ENCODE data around the gene LIPK.

Gene LIPK

DNA sequence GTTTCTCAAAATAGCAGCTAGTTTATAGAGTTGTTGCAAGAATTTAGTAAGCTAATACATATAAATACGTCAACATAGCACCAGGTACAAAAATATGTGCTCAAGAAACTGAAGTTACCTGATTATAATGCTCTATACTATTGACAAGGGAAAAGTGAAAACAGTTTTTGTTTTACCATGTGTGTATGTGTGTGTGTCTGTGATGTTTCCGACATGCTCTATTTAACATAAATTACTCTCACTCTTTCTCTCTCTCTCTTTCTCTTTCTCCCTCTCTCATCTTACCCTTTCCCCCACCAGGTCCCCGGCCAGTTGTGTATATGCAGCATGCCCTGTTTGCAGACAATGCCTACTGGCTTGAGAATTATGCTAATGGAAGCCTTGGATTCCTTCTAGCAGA, 58.1 kb downstream of the LIPK start:
- no peak for DNase-seq (ENCODE audit: low spot score)
- H3K27ac ChIP-seq, result no peak overlapping the region
- POLR2A ChIA-PET (ENCODE audit: low non-redundant PET), result no interaction called here
- TF ChIP-seq, protein P1, sequence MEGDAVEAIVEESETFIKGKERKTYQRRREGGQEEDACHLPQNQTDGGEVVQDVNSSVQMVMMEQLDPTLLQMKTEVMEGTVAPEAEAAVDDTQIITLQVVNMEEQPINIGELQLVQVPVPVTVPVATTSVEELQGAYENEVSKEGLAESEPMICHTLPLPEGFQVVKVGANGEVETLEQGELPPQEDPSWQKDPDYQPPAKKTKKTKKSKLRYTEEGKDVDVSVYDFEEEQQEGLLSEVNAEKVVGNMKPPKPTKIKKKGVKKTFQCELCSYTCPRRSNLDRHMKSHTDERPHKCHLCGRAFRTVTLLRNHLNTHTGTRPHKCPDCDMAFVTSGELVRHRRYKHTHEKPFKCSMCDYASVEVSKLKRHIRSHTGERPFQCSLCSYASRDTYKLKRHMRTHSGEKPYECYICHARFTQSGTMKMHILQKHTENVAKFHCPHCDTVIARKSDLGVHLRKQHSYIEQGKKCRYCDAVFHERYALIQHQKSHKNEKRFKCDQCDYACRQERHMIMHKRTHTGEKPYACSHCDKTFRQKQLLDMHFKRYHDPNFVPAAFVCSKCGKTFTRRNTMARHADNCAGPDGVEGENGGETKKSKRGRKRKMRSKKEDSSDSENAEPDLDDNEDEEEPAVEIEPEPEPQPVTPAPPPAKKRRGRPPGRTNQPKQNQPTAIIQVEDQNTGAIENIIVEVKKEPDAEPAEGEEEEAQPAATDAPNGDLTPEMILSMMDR (conservative IDR thresholded peaks at IDR 0.05; ENCODE audit: low read depth), result no peak
- CTCF ChIA-PET, result interaction anchor here (0.5 to 1.0 kb wide), 4 partner anchors 11 to 787 kb away, joined by 3 read pairs; no protein-coding TSS in a partner anchor

GRCh38 chr10:88765816-88766215, 59.8 kb downstream of the LIPK start:
- ChIA-PET CTCF (interaction anchor here (0.8 kb wide), 1 partner anchor 200 kb away, joined by 3 read pairs; no protein-coding TSS in a partner anchor), POLR2A (ENCODE audit: low non-redundant PET) (no interaction called here)
- TF ChIP-seq, protein P1 (conservative IDR thresholded peaks at IDR 0.05; ENCODE audit: low read depth), result no peak
- H3K27ac ChIP-seq, result no peak overlapping the region
- DNase-seq (ENCODE audit: low spot score), result no peak

DNA sequence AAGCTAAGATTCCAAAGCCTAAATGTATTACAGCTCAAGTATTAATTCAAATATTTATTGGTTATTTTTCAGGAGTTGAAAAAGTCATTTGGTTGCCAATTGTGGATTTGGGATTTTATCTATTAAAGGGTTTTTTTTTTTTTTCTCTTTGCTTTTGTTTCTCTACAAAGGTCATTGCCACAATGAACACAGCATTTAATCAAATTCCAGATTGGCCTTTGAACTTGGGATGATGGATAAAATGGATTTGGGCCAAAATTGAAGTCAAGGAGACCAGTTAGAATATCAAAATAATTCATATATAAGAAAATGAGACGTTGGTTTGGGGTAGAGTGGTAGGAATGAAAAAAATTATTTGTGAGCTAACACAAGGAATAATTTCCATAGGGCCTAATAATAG, 63.3 kb downstream of the LIPK start:
- TF ChIP-seq, protein P1 (conservative IDR thresholded peaks at IDR 0.05; ENCODE audit: low read depth), result no peak
- no peak overlapping the region for H3K27ac ChIP-seq
- POLR2A ChIA-PET (ENCODE audit: low non-redundant PET), result interaction anchor here (0.5 kb wide), 2 partner anchors 9 to 471 kb away, joined by 3 to 4 read pairs; no protein-coding TSS in a partner anchor
- CTCF ChIA-PET, result interaction anchor here (0.6 to 0.7 kb wide), 3 partner anchors 62 to 654 kb away, joined by 3 to 5 read pairs (median 4); no protein-coding TSS in a partner anchor
- DNase-seq (ENCODE audit: low spot score), result no peak

DNA sequence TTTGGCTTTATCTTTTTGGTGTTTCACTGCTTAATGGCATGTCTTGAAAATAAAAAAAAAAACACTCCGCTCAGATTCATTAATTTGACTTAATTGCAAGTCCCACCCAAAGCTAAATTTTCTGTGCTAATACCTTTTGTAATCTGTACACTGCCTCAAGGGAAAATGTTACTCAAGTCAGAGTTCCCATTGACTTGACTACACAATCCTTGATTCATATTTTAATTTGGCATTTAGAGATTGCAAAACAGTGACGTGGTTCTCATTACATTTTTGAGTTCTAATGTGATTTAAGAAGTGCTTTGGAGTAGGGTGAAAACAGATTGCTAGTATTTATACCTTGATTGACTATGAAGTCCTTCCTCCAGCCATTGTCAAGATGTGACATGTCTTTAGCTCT, 75.2 kb downstream of the LIPK start:
- H3K27ac ChIP-seq, result no peak overlapping the region
- ChIA-PET POLR2A (ENCODE audit: low non-redundant PET) (no interaction called here), CTCF (interaction anchor here (0.5 kb wide), 1 partner anchor 153 kb away, joined by 3 read pairs; no protein-coding TSS in a partner anchor)
- no peak for DNase-seq (ENCODE audit: low spot score)
- TF ChIP-seq, protein P1 (conservative IDR thresholded peaks at IDR 0.05; ENCODE audit: low read depth), result no peak

GRCh38 chr10:88782222-88782621, 76.2 kb downstream of the LIPK start:
- ChIA-PET CTCF (no interaction called here), POLR2A (ENCODE audit: low non-redundant PET) (no interaction called here)
- TF ChIP-seq, protein P1 (conservative IDR thresholded peaks at IDR 0.05; ENCODE audit: low read depth), result no peak
- H3K27ac ChIP-seq, result no peak overlapping the region
- DNase-seq (ENCODE audit: low spot score), result no peak

DNA sequence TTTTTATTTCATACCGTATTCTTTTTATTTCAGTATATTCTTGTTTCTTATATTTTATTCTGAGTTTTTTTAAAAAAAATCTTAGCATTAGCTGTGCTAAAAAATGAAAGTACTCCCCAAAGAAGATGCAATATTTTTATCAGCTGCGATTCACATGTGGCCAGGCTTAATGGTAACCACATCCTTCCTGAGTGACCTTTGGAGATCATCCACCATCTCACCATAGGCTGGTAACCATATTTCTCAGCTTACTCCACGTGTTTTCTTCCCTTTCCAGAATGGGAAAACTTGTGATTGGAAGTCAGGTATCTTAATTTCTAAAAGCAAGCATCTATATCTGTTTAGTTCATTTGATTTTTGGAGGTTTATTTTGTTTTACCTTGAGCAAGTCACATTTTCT, 77.7 kb downstream of the LIPK start:
- no peak overlapping the region for H3K27ac ChIP-seq
- POLR2A ChIA-PET (ENCODE audit: low non-redundant PET), result no interaction called here
- DNase-seq (ENCODE audit: low spot score), result no peak
- CTCF ChIA-PET, result no interaction called here
- TF ChIP-seq, protein P1 (conservative IDR thresholded peaks at IDR 0.05; ENCODE audit: low read depth), result no peak
